Neural progenitor cell (in vitro differentiated cells): ENCODE results near the gene SLC16A9.

ENCODE experiments used
- EZH2 ChIP-seq: fragments of 200-600 bp; sonication (generic); IDR thresholded peaks from 2 replicates; pipeline ENCODE4 v1.6.1; 2017; ENCODE audit warnings: antibody characterized with exemption, mild to moderate bottlenecking, moderate library complexity
- TF ChIP-seq, protein P1 (sequence below): fragments of 200-600 bp; sonication (generic); IDR thresholded peaks from 2 replicates; pipeline ENCODE4 v1.5.1; 2017; ENCODE audit warnings: antibody characterized with exemption, mild to moderate bottlenecking

- TF ChIP-seq EZH2 = no peak
- TF ChIP-seq, protein P1, sequence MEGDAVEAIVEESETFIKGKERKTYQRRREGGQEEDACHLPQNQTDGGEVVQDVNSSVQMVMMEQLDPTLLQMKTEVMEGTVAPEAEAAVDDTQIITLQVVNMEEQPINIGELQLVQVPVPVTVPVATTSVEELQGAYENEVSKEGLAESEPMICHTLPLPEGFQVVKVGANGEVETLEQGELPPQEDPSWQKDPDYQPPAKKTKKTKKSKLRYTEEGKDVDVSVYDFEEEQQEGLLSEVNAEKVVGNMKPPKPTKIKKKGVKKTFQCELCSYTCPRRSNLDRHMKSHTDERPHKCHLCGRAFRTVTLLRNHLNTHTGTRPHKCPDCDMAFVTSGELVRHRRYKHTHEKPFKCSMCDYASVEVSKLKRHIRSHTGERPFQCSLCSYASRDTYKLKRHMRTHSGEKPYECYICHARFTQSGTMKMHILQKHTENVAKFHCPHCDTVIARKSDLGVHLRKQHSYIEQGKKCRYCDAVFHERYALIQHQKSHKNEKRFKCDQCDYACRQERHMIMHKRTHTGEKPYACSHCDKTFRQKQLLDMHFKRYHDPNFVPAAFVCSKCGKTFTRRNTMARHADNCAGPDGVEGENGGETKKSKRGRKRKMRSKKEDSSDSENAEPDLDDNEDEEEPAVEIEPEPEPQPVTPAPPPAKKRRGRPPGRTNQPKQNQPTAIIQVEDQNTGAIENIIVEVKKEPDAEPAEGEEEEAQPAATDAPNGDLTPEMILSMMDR = no peak
These were observed 43.3 kb downstream of the SLC16A9 start for GRCh38 chr10:59666310-59666709.
